ENCODE data around the gene IFNGR2. TPM values are rescaled to one million over a fixed set of nuclear protein-coding genes. Genes with fewer than 3 reads are reported as not detected.

Gene IFNGR2
- total and polyA plus RNA-seq, 2 experiments from 2014 or later: 21.9 to 29.4 TPM

DNA sequence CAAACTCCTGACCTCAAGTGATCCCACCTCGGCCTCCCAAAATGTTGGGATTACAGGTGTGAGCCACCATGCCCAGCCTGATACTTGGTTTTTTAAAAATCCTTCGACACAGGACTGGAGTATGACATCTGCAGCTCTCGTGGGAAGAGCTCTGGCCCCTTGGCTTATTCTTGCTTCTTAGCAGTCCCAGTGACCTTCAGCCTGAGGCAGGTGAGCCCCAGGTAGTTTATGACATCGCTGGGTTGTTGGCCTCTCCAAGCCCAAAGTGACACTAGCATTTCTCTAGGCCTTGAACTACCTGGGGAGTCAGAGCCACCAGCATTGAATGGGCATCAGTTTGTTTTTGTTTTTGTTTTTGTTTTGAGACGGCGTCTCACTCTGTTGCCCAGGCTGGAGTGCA is 15.9 kb upstream of the IFNGR2 start:
- Histone ChIP-seq H3K4me2 (no peak overlapping the region), H3K79me2 (replicated peaks; ENCODE audit: insufficient read depth) (no peaks in the 10 kb centered on the region), H3K36me3 (ENCODE audit: insufficient read depth) (no peaks in the 10 kb centered on the region), H3F3A (replicated peaks; ENCODE audit: low read depth) (no peaks in the 10 kb centered on the region), H2AFZ (no peak overlapping the region), H3K9me2 (ENCODE audit: insufficient read depth) (no peaks in the 10 kb centered on the region), H4K20me1 (replicated peaks; ENCODE audit: insufficient read depth) (no peaks in the 10 kb centered on the region), H3K4me3 (no peak overlapping the region), H3K4me1 (ENCODE audit: insufficient read depth) (no peaks in the 10 kb centered on the region), H3K27me3 (ENCODE audit: insufficient read depth) (no peaks in the 10 kb centered on the region), H3K27ac (ENCODE audit: low read depth) (no peak overlapping the region)
- Mint-ChIP-seq H3K27ac (no peak overlapping the region), H3K4me3 (no peak overlapping the region), H3K4me1 (peaks cover 7% of the 10 kb centered on the region), H3K9me3 (no peaks in the 10 kb centered on the region; the same call in 2 of the 3 replicates), H3K27me3 (ENCODE audit: insufficient read depth, low read depth, poor library complexity) (peaks cover 2% of the 10 kb centered on the region), H3K36me3 (ENCODE audit: low read depth) (no peaks in the 10 kb centered on the region)
- no peak for DNase-seq (ENCODE audit: low spot score)
- ATAC-seq: no peak
- no peak for TF ChIP-seq EZH2 (IDR thresholded peaks at IDR 0.05; ENCODE audit: low read depth, unreplicated experiment)
- no peak for TF ChIP-seq EZH2phosphoT487 (IDR thresholded peaks at IDR 0.05; ENCODE audit: unreplicated experiment)
- no peak for TF ChIP-seq STAT1 (IDR thresholded peaks at IDR 0.05; ENCODE audit: unreplicated experiment)
- TF ChIP-seq, protein P1, sequence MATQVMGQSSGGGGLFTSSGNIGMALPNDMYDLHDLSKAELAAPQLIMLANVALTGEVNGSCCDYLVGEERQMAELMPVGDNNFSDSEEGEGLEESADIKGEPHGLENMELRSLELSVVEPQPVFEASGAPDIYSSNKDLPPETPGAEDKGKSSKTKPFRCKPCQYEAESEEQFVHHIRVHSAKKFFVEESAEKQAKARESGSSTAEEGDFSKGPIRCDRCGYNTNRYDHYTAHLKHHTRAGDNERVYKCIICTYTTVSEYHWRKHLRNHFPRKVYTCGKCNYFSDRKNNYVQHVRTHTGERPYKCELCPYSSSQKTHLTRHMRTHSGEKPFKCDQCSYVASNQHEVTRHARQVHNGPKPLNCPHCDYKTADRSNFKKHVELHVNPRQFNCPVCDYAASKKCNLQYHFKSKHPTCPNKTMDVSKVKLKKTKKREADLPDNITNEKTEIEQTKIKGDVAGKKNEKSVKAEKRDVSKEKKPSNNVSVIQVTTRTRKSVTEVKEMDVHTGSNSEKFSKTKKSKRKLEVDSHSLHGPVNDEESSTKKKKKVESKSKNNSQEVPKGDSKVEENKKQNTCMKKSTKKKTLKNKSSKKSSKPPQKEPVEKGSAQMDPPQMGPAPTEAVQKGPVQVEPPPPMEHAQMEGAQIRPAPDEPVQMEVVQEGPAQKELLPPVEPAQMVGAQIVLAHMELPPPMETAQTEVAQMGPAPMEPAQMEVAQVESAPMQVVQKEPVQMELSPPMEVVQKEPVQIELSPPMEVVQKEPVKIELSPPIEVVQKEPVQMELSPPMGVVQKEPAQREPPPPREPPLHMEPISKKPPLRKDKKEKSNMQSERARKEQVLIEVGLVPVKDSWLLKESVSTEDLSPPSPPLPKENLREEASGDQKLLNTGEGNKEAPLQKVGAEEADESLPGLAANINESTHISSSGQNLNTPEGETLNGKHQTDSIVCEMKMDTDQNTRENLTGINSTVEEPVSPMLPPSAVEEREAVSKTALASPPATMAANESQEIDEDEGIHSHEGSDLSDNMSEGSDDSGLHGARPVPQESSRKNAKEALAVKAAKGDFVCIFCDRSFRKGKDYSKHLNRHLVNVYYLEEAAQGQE (IDR thresholded peaks at IDR 0.05; ENCODE audit: unreplicated experiment): no peak
- TF ChIP-seq NANOG (IDR thresholded peaks at IDR 0.05; ENCODE audit: borderline replicate concordance): no peak
- TF ChIP-seq JUNB (IDR thresholded peaks at IDR 0.05; ENCODE audit: unreplicated experiment): no peak

DNA sequence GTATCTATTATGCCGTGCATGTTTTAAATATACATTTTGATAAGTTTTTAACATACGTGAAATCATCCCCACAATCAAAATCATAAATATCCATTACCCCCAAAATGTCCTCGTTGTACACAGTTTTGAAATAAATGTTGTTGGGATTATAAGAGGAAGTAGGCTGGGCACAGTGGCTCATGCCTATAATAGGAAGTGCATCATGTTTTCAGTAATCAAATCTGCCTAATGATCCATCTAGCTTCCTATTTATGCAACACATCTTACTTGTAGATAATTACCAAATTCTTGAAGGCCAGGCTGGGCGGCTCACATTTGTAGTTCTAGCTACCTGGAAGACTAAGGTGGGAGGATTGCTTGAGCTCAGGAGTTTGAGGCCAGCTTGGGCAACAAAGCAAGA is 15.0 kb upstream of the IFNGR2 start:
- Histone ChIP-seq H3F3A (replicated peaks; ENCODE audit: low read depth) (no peaks in the 10 kb centered on the region), H3K4me1 (ENCODE audit: insufficient read depth) (no peaks in the 10 kb centered on the region), H4K20me1 (replicated peaks; ENCODE audit: insufficient read depth) (no peaks in the 10 kb centered on the region), H3K27ac (ENCODE audit: low read depth) (no peak overlapping the region), H3K4me3 (no peak overlapping the region), H3K27me3 (ENCODE audit: insufficient read depth) (no peaks in the 10 kb centered on the region), H3K79me2 (replicated peaks; ENCODE audit: insufficient read depth) (no peaks in the 10 kb centered on the region), H3K9me2 (ENCODE audit: insufficient read depth) (no peaks in the 10 kb centered on the region), H3K4me2 (no peak overlapping the region), H2AFZ (no peak overlapping the region), H3K36me3 (ENCODE audit: insufficient read depth) (no peaks in the 10 kb centered on the region)
- Mint-ChIP-seq H3K9me3 (no peaks in the 10 kb centered on the region; the same call in 2 of the 3 replicates), H3K27me3 (ENCODE audit: insufficient read depth, low read depth, poor library complexity) (peaks cover 2% of the 10 kb centered on the region), H3K36me3 (ENCODE audit: low read depth) (no peaks in the 10 kb centered on the region), H3K4me1 (peaks cover 6% of the 10 kb centered on the region), H3K4me3 (no peak overlapping the region), H3K27ac (no peak overlapping the region)
- DNase-seq (ENCODE audit: low spot score) (no peak), ATAC-seq (no peak)
- TF ChIP-seq, protein P2, sequence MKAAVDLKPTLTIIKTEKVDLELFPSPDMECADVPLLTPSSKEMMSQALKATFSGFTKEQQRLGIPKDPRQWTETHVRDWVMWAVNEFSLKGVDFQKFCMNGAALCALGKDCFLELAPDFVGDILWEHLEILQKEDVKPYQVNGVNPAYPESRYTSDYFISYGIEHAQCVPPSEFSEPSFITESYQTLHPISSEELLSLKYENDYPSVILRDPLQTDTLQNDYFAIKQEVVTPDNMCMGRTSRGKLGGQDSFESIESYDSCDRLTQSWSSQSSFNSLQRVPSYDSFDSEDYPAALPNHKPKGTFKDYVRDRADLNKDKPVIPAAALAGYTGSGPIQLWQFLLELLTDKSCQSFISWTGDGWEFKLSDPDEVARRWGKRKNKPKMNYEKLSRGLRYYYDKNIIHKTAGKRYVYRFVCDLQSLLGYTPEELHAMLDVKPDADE (IDR thresholded peaks at IDR 0.05): no peak
- TF ChIP-seq, protein P3, sequence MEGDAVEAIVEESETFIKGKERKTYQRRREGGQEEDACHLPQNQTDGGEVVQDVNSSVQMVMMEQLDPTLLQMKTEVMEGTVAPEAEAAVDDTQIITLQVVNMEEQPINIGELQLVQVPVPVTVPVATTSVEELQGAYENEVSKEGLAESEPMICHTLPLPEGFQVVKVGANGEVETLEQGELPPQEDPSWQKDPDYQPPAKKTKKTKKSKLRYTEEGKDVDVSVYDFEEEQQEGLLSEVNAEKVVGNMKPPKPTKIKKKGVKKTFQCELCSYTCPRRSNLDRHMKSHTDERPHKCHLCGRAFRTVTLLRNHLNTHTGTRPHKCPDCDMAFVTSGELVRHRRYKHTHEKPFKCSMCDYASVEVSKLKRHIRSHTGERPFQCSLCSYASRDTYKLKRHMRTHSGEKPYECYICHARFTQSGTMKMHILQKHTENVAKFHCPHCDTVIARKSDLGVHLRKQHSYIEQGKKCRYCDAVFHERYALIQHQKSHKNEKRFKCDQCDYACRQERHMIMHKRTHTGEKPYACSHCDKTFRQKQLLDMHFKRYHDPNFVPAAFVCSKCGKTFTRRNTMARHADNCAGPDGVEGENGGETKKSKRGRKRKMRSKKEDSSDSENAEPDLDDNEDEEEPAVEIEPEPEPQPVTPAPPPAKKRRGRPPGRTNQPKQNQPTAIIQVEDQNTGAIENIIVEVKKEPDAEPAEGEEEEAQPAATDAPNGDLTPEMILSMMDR (conservative IDR thresholded peaks at IDR 0.05; ENCODE audit: low read depth in 2 of 2): no peak
- TF ChIP-seq NANOG (IDR thresholded peaks at IDR 0.05; ENCODE audit: borderline replicate concordance) (no peak), STAT1 (IDR thresholded peaks at IDR 0.05; ENCODE audit: unreplicated experiment) (no peak), EZH2phosphoT487 (IDR thresholded peaks at IDR 0.05; ENCODE audit: unreplicated experiment) (no peak)
- TF ChIP-seq, protein P4, sequence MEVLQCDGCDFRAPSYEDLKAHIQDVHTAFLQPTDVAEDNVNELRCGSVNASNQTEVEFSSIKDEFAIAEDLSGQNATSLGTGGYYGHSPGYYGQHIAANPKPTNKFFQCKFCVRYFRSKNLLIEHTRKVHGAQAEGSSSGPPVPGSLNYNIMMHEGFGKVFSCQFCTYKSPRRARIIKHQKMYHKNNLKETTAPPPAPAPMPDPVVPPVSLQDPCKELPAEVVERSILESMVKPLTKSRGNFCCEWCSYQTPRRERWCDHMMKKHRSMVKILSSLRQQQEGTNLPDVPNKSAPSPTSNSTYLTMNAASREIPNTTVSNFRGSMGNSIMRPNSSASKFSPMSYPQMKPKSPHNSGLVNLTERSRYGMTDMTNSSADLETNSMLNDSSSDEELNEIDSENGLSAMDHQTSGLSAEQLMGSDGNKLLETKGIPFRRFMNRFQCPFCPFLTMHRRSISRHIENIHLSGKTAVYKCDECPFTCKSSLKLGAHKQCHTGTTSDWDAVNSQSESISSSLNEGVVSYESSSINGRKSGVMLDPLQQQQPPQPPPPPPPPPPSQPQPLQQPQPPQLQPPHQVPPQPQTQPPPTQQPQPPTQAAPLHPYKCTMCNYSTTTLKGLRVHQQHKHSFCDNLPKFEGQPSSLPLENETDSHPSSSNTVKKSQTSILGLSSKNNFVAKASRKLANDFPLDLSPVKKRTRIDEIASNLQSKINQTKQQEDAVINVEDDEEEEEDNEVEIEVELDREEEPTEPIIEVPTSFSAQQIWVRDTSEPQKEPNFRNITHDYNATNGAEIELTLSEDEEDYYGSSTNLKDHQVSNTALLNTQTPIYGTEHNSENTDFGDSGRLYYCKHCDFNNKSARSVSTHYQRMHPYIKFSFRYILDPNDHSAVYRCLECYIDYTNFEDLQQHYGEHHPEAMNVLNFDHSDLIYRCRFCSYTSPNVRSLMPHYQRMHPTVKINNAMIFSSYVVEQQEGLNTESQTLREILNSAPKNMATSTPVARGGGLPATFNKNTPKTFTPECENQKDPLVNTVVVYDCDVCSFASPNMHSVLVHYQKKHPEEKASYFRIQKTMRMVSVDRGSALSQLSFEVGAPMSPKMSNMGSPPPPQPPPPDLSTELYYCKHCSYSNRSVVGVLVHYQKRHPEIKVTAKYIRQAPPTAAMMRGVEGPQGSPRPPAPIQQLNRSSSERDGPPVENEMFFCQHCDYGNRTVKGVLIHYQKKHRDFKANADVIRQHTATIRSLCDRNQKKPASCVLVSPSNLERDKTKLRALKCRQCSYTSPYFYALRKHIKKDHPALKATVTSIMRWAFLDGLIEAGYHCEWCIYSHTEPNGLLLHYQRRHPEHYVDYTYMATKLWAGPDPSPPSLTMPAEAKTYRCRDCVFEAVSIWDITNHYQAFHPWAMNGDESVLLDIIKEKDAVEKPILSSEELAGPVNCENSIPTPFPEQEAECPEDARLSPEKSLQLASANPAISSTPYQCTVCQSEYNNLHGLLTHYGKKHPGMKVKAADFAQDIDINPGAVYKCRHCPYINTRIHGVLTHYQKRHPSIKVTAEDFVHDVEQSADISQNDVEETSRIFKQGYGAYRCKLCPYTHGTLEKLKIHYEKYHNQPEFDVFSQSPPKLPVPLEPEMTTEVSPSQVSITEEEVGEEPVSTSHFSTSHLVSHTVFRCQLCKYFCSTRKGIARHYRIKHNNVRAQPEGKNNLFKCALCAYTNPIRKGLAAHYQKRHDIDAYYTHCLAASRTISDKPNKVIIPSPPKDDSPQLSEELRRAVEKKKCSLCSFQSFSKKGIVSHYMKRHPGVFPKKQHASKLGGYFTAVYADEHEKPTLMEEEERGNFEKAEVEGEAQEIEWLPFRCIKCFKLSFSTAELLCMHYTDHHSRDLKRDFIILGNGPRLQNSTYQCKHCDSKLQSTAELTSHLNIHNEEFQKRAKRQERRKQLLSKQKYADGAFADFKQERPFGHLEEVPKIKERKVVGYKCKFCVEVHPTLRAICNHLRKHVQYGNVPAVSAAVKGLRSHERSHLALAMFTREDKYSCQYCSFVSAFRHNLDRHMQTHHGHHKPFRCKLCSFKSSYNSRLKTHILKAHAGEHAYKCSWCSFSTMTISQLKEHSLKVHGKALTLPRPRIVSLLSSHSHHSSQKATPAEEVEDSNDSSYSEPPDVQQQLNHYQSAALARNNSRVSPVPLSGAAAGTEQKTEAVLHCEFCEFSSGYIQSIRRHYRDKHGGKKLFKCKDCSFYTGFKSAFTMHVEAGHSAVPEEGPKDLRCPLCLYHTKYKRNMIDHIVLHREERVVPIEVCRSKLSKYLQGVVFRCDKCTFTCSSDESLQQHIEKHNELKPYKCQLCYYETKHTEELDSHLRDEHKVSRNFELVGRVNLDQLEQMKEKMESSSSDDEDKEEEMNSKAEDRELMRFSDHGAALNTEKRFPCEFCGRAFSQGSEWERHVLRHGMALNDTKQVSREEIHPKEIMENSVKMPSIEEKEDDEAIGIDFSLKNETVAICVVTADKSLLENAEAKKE (CRISPR knock-in tag; IDR thresholded peaks at IDR 0.05): no peak
